HG03520 (cell line): ENCODE data around the gene BRICD5.

ENCODE experiments used
- ATAC-seq: cut with Tn5 transposase; IDR thresholded peaks from one replicate; pipeline ENCODE4 v1.9.1; 2021; ENCODE audit warnings: mild to moderate bottlenecking, moderate library complexity; ENCODE audit not compliant: unreplicated experiment

The BRICD5 gene

DNA sequence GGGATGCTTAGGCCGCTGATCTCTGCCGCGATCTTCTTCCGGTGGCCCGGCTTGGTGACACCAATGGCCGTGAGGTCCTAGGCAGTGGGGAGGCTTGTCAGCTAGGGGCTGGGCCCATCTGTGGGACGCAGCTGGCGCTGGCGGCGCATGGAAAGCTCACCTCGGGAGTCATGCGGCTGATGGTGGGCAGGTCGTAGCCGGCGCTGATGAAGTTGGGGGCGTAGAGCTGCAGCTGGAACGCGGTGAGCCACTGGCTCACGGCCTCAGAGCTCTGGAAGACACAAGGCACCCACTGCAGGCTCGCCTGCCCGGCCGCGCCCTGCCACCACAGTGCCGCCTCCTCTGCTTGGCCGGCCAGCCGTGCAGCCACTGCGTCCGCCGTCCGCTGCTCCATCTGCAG lies 27.0 kb downstream of the BRICD5 start:
- ATAC-seq, result no peak

DNA sequence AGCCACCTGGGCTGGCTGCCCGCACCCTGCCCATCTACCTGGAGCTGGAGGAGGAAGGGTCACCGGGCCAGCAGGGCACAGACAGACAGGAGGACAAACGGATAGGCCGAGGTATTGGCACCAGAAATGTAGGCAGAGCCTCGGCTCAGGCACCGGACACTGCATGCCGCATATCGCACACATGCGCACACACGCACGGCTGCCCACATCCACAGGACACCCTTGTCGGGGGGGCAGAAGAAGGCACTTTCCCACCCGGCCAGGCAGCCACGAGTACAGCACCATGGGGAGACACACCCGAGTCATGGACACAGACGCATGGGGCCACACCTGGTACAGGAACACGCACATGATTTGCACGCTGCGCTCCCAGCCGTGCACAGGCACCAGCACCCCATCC lies 28.7 kb downstream of the BRICD5 start:
- no peak for ATAC-seq

DNA sequence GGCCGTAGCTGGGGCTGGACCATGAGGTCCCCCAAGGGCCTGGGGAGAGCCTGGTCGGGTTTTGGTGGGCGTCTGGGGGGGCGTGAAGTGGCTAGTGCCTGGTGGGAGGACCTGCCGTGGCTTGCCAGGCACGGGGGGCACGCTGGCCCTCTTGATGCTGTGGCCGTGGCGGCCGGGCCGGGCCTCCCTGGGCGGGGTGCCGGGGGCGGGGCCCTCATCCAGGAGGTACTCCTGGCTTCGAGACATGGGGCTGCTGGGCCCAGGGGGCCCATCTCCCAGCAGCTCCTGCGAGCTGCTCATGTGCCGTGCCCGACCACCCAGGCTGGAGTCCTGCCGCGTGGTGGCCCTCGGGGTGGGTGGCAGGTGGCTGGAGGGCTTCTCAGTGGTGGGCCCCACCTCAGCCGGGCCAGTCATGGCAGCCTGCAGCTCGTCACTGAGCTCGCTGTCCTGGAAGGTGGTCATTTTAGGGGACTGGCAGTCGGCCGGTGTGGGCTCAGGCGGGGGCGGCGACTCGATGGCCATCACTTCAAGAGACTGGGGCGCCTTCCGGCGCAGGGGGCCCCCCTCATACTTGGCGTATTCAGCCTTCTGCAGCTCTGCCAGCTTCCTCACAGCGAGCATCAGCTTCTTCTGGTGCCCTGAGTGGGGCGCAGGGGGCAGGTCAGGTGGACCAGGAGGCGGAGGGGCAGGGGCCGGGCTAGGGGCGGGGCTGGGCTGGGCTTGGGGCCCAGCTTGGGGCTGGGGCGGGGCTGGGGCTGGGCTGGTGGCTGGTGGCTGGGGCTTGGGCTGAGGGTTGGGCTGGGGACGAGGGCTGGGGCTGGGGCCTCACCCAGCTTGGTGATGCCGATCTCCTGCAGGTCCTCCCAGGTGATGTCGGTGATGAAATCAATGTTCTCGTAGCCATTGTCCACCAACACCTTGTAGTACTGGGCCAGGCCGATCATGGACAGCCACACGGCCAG lies 29.4 kb downstream of the BRICD5 start:
- ATAC-seq, result no peak

DNA sequence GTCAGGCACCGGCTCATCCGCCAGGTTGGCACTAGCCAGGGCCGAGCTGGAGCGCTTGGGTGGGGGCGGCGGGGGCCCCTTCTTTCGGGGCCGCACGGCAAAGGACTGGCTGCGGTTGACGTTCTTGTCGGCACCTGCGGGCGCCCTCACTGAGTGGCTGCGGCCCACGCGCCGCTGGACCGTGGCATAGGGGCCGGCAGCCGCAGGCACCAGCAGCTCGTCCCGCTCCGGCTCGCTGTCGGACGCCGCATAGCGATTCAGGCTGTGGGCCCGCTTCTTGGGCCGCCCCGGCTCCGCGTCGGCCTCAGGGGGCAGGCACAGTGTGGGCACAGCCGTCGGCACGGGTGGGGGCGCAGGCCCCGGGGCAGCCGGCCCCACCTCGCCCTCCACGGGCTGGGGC lies 30.2 kb downstream of the BRICD5 start:
- ATAC-seq, result no peak

DNA sequence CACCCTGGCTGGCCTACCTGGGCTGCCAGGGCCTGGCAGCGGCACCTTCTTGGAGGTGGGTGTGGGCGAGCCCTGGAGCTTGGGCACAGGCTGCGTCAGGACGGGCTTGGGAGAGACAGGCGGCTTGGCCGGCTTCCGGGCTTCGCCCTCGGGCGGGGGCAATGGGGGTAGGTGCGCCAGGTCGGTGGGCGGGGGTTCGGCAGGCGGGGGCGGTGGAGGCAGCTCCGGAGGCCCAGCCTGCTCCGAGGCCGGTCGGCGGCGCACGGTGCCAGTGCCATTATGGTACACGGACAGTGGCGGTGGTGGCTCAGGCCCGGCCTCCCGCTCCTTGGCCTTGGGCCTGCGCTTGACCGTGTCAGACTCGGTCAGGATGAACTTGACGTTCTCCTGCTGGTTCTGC lies 31.1 kb downstream of the BRICD5 start:
- ATAC-seq, result no peak

DNA sequence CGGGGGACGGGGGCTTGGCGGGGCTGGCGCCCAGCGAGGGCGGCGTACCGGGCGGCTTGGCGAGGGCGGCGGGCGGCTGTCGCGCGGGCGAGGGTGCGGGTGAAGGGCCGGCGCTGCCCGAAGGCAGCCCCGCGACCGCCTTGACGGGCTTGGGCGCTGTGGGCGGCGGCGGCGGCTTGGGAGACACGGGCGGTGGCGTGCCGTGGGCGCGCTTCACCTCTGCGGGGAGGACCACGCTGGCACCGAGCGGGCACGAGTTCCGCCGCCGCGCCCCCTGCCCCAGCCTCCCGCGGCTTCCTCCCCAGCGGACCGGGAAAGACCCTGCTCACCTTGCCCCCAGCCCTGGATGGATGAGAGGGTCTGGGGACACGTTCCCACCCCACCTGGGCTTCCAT lies 31.6 kb downstream of the BRICD5 start:
- ATAC-seq, result no peak

DNA sequence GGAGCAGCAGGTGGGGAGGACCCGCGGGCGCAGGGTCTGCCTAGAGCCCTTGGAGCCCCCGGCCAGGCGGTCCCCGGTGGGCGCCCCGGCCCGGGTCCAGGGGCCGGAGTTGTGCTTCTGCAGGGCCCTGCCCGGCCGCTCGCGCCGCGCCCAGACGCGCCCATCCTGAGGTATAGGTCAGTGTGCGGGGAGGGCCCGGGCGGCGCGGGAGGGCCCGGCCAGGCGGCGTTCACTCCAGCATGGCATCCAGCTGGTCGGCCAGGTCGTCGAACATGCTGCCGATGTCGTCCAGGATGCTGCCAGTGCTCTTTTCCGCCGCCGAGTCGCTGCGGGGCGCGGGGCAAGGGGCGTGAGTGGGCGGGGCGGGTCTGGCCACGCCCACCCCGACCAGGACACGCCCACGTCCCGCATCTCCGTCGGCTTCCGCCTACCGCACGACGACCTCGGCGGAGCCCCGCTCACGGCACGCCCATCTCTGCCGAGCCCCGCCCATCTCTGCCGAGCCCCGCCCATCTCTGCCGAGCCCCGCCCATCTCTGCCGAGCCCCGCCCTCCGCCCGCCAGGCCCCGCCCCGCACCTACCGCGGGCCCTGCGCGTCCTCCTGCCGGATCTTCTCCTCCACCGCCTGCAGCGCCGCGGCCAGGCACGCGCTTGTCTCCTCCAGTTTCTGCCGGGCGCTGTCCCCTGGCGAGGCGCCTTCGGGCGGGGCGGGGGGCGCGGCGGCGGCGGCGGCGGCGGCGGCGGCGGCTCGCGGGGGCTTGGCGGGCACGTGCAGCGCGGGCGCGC lies 32.1 kb downstream of the BRICD5 start:
- no peak for ATAC-seq

DNA sequence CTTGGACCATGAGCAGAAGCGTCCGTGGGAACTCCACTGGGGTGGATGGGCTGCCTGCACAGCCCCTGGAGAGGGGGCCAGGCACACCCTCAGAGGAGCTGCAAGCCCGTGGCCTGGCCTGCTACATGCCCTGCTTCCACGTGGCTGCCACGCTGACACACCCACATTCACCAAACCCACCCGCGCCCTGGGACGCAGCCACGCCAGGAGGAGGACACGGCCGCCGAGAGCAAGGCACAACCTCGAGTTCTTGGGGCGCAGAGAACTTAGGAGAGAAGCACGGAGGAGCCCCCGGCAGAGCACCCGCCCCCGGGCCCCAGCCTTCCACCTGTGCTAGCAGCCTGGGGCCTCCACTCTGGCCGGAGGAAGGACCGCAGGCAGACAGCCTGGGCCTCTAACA lies 33.1 kb downstream of the BRICD5 start:
- no peak for ATAC-seq

DNA sequence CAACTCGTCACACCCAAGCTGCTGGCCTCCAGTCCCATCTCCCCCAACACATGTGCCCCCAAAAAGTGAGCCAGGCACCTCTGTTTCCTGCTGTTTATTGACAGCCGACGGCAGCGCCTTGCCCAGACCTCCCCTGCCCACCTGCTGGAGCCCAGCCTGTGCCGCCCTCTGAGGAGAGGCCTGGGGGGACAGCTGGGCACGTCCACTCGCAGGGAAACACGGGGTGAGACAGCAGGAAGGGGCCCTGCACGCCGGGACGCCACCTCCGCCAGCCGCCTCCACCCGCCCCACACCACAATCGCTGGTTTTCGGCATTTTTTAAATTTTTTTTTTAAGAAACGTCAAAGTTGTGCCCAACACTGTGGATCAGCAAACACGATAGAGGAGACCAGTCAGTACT lies 33.6 kb downstream of the BRICD5 start:
- ATAC-seq, result no peak

DNA sequence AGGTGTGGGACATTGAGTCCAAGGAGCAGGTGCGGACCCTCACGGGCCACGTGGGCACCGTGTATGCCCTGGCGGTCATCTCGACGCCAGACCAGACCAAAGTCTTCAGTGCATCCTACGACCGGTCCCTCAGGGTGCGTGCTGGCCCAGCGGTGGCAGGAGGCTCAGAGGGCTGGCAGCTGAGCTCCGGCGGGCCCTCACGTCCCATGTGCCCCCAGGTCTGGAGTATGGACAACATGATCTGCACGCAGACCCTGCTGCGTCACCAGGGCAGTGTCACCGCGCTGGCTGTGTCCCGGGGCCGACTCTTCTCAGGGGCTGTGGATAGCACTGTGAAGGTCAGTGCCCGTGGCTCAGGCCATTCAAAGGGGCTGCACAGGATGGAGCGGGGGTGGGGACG lies 34.6 kb downstream of the BRICD5 start:
- no peak for ATAC-seq

DNA sequence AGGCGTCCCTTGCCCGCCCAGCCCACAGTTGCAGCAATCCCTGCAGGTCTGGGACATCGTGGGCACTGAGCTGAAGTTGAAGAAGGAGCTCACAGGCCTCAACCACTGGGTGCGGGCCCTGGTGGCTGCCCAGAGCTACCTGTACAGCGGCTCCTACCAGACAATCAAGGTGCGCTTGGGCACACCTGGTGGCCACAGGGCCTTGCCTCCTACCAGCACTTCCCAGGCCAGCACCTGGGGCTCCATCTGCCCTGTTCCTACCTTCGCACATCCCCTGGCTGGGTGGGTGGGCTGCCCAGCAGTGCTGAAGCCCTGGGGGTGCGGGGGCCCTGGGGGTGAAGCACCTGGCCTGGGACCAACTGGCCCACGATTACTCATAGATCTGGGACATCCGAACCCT lies 35.2 kb downstream of the BRICD5 start:
- no peak for ATAC-seq

DNA sequence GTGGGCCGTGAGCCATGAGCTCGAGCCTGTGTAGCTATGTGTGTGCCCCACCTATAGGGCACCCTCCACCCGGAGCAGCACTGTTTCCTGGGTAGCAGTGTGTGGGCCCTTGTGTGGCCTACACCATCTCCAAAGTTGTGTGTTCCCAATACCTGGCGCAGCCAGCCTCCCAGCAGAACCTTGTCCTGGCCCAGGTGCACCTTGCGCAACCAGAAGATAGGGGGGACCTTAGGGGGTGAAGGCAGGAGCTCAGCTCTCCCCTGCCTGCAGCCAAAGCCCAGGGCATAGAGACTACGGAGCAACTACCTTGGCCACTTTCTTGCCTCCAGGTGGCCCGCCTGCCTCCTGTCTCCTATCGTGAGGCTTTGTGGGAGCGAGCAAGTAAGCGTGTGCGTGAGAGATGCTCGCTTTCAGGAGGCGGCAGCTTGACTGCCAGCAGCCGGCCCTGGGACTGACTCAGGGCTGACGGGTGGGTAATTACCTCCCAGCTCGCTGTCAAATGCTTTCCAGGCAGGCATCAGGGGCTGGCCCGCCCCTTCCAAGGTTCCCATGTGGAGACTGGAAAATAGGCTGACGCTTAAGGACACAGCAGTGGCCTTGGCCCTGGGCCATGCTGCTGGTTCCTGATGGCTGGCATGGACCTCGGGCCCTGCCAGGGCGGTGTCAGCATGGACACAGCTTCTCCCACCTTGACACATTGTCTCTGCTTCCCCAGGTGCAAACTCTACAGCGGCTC lies 36.1 kb downstream of the BRICD5 start:
- ATAC-seq, result no peak

DNA sequence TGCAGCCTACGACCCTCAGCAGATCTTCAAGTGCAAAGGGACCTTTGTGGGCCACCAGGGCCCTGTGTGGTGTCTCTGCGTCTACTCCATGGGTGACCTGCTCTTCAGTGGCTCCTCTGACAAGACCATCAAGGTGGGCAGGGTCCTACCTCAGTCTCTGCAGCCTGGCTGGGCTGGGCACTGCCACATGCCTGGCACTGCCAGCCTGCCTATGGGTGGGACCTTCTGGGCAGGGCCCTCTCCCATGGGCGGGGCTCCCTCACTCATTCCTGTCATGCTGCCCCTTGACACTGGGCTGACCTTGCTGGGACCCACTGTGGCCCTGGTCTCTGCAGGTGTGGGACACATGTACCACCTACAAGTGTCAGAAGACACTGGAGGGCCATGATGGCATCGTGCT lies 36.7 kb downstream of the BRICD5 start:
- ATAC-seq, result no peak

DNA sequence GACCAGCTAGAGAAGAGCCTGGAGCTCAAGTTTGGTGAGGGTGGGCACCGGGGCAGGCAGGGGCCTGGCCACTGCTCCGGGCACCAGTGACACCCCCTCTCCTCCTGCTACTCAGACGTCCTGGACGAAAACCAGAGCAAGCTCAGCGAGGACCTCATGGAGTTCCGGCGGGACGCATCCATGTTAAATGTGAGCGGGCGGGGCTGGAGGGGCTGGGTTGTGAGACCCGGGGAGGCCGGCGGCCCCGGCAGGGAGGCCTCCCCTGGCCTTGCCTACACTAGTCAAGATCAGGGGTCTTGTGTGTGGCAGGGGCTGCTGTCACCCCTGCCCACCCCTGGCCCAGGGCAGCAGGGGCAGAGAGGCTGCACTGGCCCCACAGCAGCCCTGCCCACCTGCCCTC lies 37.3 kb downstream of the BRICD5 start:
- no peak for ATAC-seq

DNA sequence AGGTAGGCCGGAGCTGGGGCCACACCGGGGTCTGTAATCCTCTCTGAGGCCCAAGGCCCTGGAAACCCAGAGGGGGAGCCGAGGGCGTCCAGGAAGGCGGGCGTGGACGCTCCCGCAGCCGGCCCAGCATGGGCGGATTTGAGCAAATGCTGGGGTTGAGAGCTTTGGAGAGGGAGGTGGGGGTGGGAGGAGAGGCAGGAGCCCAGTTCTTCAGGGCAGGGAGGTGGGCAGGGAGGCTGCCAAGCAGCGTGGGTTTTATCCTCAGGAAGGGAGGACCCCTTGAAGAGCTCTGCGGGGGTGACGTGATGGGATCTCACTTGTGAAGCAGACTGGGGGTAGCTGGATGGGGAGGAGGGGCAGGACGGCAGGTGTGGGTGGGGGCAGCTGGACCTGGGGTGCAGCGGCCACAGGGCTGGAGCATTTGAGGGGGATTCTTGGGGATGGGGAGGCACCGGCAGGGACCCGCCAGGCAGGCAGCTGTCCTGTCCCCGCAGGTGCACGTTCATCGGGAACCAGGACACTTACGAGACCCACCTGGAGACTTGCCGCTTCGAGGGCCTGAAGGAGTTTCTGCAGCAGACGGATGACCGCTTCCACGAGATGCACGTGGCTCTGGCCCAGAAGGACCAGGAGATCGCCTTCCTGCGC lies 37.9 kb downstream of the BRICD5 start:
- ATAC-seq, result no peak

DNA sequence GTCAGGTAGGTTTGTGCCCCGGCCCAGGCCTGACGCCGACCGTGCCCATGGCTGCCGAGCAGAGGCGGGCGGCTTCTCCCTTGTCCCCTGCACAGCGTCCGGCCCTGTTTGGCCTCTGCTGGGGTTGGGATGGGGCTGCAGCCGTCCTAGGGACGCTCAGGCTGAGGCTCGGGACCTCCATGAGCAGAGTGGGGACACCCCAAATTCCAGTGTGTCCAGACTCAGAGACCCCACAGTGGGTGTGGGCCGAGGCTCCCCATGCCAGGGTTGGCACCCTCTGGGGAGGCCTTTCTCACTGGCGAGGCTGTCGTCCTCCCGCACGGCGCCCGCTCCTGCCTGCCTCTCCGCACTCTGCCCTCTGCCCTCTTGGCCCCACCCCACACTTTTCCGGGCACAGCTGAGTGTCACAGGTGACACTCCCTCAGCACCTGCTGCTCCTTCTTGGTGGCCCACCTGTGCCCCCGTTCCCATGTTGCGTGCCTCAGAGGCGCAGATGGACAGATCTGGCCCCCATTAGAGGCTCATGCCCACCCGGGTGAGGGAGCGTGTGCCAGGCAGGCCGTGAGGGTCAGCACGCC lies 39.0 kb downstream of the BRICD5 start:
- ATAC-seq, result no peak

DNA sequence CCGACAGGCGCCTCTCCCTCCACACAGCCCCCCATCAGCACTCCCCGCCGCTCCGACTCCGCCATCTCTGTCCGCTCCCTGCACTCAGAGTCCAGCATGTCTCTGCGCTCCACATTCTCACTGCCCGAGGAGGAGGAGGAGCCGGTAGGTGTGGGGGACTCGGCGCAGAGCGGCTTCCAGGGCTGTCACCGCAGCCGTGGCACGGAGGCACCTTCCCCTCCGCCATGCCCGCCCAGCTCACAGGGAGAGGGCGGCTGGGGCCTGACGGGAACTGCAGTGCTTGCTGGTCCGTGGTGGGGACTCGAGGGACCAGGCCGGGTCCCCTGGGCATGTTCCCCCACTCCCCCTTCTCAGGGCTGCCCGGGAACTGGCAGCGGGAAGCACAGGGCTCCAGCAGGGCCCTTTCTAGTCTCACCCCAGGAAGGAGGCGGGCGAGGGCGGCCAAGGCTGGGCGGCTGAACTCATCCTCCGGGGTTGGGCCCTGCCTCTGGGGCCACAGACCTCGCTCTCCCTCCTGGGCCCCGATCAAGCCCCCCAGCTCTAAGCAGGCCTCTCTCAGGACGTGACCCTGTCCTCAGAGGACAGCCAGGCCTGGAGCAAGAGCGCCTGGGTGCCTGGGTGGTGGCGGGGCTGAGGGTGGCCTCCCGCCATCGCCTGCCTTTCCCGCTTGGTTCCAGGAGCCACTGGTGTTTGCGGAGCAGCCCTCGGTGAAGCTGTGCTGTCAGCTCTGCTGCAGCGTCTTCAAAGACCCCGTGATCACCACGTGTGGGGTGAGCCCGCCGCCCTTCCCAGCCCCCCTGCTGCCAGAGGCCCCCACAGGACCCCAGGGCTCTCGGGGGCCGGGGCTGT lies 39.9 kb downstream of the BRICD5 start:
- no peak for ATAC-seq

DNA sequence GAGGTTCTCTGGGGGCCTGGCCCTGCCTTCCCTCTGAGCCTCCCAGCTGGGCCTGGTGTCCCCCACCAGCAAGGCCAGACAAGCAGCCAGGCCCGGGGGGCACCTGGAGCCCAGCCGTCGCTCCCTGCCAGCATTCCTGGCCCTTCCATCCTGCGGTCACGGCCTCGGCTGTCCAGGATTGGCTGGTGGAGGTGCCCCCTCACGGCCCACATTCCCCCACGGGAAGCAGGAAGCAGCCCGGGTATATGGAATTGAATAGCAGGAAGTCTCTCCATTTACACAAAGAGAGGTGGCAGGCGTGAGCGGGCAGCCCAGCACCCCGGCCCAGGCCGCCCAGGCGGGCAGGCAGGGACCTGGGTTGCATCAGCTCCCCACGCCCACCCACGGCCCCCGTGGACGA lies 40.6 kb downstream of the BRICD5 start:
- ATAC-seq, result no peak

DNA sequence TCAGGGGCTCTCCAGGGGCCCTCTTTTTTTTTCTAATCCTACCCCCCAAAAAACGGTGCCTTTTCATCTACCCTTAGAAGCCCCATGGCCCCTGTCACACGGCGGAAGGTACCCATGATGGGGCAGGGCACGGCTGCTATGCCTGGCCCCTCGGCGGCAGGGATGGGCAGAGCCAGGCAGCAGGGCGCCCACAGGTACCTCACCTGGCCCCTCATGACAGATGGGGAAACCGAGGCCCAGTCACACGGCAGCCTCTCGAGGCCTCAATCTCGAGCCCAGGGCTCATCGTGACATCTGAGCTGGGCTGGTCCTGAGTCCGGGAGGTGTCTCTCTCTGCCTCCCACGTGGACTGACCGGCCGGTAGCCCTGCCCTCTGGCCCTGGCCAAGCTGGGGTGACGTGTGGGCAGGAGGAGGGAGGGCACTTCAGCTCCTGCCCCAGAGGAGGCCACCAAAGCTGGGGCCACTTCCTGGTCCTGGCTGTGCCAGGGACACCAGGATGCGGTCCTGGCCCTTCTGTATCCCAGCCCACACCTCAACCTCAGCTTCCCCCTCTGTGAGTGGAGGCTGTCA lies 43.5 kb downstream of the BRICD5 start:
- no peak for ATAC-seq
